GM23248 (cell line): ENCODE results near the gene CUX1. TPM values are rescaled to one million over a fixed set of nuclear protein-coding genes. Genes with fewer than 3 reads are reported as not detected.
"Not testable (repeated sequence)": the region's sequence is repeated elsewhere in the genome, so short reads cannot be mapped to it uniquely, and the experiment has no call there.

Experiments
- DNase-seq: peaks from one replicate; pipeline ENCODE4 v3.0.0-alpha.2; 2015
- H2AFZ ChIP-seq: fragments of 200-600 bp; sonication (generic); 2 replicates; pipeline ENCODE4 v1.6.1; 2016; ENCODE audit warnings: antibody characterized with exemption
- H3F3A ChIP-seq: fragments of 200-600 bp; sonication (generic); 2 replicates; pipeline ENCODE4 v1.6.1; 2016; ENCODE audit warnings: mild to moderate bottlenecking, antibody characterized with exemption, mixed run types; ENCODE audit not compliant: insufficient read depth
- H3K27ac ChIP-seq: fragments of 200-600 bp; sonication (generic); 2 replicates; pipeline ENCODE4 v1.5.1; 2016; ENCODE audit warnings: mild to moderate bottlenecking
- H3K27me3 ChIP-seq: fragments of 200-600 bp; sonication (generic); replicated peaks from 2 replicates; pipeline ENCODE4 v1.6.1; 2016; ENCODE audit warnings: mild to moderate bottlenecking; ENCODE audit not compliant: insufficient read depth
- H3K36me3 ChIP-seq: fragments of 200-600 bp; sonication (generic); 2 replicates; pipeline ENCODE4 v1.6.1; 2016; ENCODE audit warnings: low read depth, mild to moderate bottlenecking
- H3K4me1 ChIP-seq: fragments of 200-600 bp; sonication (generic); 2 replicates; pipeline ENCODE4 v1.6.1; 2016; ENCODE audit warnings: mild to moderate bottlenecking; ENCODE audit not compliant: insufficient read depth
- H3K4me2 ChIP-seq: fragments of 200-600 bp; sonication (generic); one replicate; pipeline ENCODE4 v1.6.1; 2016; ENCODE audit warnings: mild to moderate bottlenecking; ENCODE audit not compliant: unreplicated experiment
- H3K4me3 ChIP-seq: fragments of 200-600 bp; sonication (generic); 2 replicates; pipeline ENCODE4 v1.5.1; 2016; ENCODE audit warnings: mild to moderate bottlenecking
- H3K79me2 ChIP-seq: fragments of 200-600 bp; sonication (generic); 2 replicates; pipeline ENCODE4 v1.6.1; 2016; ENCODE audit warnings: mild to moderate bottlenecking; ENCODE audit not compliant: insufficient read depth
- H3K9ac ChIP-seq: fragments of 200-600 bp; sonication (generic); 2 replicates; pipeline ENCODE4 v1.6.1; 2016; ENCODE audit warnings: mild to moderate bottlenecking
- H3K9me2 ChIP-seq: fragments of 200-600 bp; sonication (generic); 2 replicates; pipeline ENCODE4 v1.6.1; 2016; ENCODE audit warnings: mixed run types, mild to moderate bottlenecking, moderate library complexity; ENCODE audit not compliant: insufficient read depth
- H3K9me3 ChIP-seq: fragments of 200-600 bp; sonication (generic); one replicate; pipeline ENCODE4 v1.6.1; 2017; ENCODE audit warnings: low read depth
- H4K20me1 ChIP-seq: fragments of 200-600 bp; sonication (generic); 2 replicates; pipeline ENCODE4 v1.6.0; 2016; ENCODE audit not compliant: insufficient read depth
- EZH2 ChIP-seq: fragments of 200-600 bp; sonication (generic); IDR thresholded peaks from 2 replicates; pipeline ENCODE4 v1.6.1; 2018; ENCODE audit warnings: antibody characterized with exemption, mild to moderate bottlenecking; ENCODE audit not compliant: insufficient read depth, poor library complexity, severe bottlenecking
- EZH2phosphoT487 ChIP-seq: fragments of 200-600 bp; sonication (generic); IDR thresholded peaks from 2 replicates; pipeline ENCODE4 v1.6.1; 2018; ENCODE audit warnings: antibody characterized with exemption, moderate library complexity, mild to moderate bottlenecking, low read depth; ENCODE audit not compliant: insufficient read depth
- whole genome bisulfite sequencing, 2 experiments: methylation state at CpG; one replicate each; pipeline ENCODE4 v1.1.6; 2015 to 2017; ENCODE audit warnings: low lambda C conversion rate in 2 of 2, low coverage in 1 of 2; ENCODE audit errors: missing lambda C conversion rate in 2 of 2; 5-methylcytosine and 5-hydroxymethylcytosine counted together
- in situ Hi-C: fragments of 300-500 bp; cut with MboI; formaldehyde crosslinking; loops from 2 replicates; pipeline ENCODE4 v1.15.0; 2020
- polyA plus RNA-seq: library from polyadenylated mRNA; unstranded; fragments of >200 nt; fragmentation: Nextera tagmentation; extraction: Ambion mirVana; gene quantifications from 2 replicates; pipeline ENCODE4 v1.2.1, GENCODE V29; 2016
- total RNA-seq: library from RNA; depleted of rRNA; stranded (reverse); fragments of >200 nt; shearing (Covaris generic); gene quantifications from 2 replicates; pipeline ENCODE4 v1.2.3, GENCODE V29; 2014

Gene CUX1
- total and polyA plus RNA-seq, 2 experiments from 2014 or later: 30.2 to 34.9 TPM

GRCh38 chr7:101795461-101795860 lies 22.0 kb upstream of the CUX1 start:
- no peak overlapping the region for H2AFZ ChIP-seq
- H3K27ac ChIP-seq: no peak overlapping the region
- H3K4me1 ChIP-seq: peaks cover 12% of the 10 kb centered on the region
- H3K9me3 ChIP-seq: no peaks in the 10 kb centered on the region
- H3K79me2 ChIP-seq: no peaks in the 10 kb centered on the region
- TF ChIP-seq EZH2phosphoT487 (no peak), EZH2 (no peak)
- H3K36me3 ChIP-seq: no peaks in the 10 kb centered on the region
- peaks cover 32% of the 10 kb centered on the region for H3K27me3 ChIP-seq
- no peak for DNase-seq
- no peaks in the 10 kb centered on the region for H4K20me1 ChIP-seq
- no peak overlapping the region for H3K4me2 ChIP-seq
- 0 out of 2 replicates have a peak, but pooled peaks cover 7% of the 10 kb centered on the region for H3F3A ChIP-seq
- in situ Hi-C loops: no loop called here
- no peaks in the 10 kb centered on the region for H3K9me2 ChIP-seq
- 81 to 82% methylated on average over 5 of the region's 5 CpGs for WGBS, 2 experiments
- H3K9ac ChIP-seq: no peak overlapping the region
- H3K4me3 ChIP-seq: no peak overlapping the region

- H3K79me2 ChIP-seq, in situ Hi-C loops, DNase-seq, H3K36me3 ChIP-seq, H3K9ac ChIP-seq, H4K20me1 ChIP-seq, H3K4me1 ChIP-seq, H3K4me2 ChIP-seq, H3K9me2 ChIP-seq, H3K9me3 ChIP-seq, H2AFZ ChIP-seq, H3F3A ChIP-seq, H3K27ac ChIP-seq, H3K4me3 ChIP-seq: not testable (repeated sequence)
- 49 to 57% methylated on average over 8 to 10 of the region's 10 CpGs for WGBS, 2 experiments
- H3K27me3 ChIP-seq: peaks cover 49% of the 10 kb centered on the region
Measured at GRCh38 chr7:101798173-101798572, 19.3 kb upstream of the CUX1 start.

GRCh38 chr7:101803203-101804087 lies 14.0 kb upstream of the CUX1 start:
- WGBS, 2 experiments: 50 to 51% methylated on average over 11 of the region's 11 CpGs
- H3K9me3 ChIP-seq: no peaks in the 10 kb centered on the region
- TF ChIP-seq EZH2phosphoT487 (no peak), EZH2 (no peak)
- H3F3A ChIP-seq: no peaks in the 10 kb centered on the region
- no peak for DNase-seq
- H3K27ac ChIP-seq: no peak overlapping the region
- H3K36me3 ChIP-seq: no peaks in the 10 kb centered on the region
- no peak overlapping the region for H2AFZ ChIP-seq
- H3K9me2 ChIP-seq: no peaks in the 10 kb centered on the region
- H3K27me3 ChIP-seq: peaks cover 56% of the 10 kb centered on the region
- H3K4me2 ChIP-seq: no peak overlapping the region
- H3K79me2 ChIP-seq: no peaks in the 10 kb centered on the region
- no peak overlapping the region for H3K4me3 ChIP-seq
- H3K4me1 ChIP-seq: no peaks in the 10 kb centered on the region
- H3K9ac ChIP-seq: no peak overlapping the region
- H4K20me1 ChIP-seq: no peaks in the 10 kb centered on the region
- in situ Hi-C loops: no loop called here

GRCh38 chr7:101804088-101804963 lies 13.1 kb upstream of the CUX1 start:
- Histone ChIP-seq H3F3A (no peaks in the 10 kb centered on the region), H3K4me3 (no peak overlapping the region), H3K79me2 (no peaks in the 10 kb centered on the region), H3K4me2 (no peak overlapping the region), H2AFZ (no peak overlapping the region), H3K27me3 (peaks cover 51% of the 10 kb centered on the region), H3K9me3 (no peaks in the 10 kb centered on the region), H3K9me2 (no peaks in the 10 kb centered on the region), H3K27ac (no peak overlapping the region), H4K20me1 (no peaks in the 10 kb centered on the region), H3K4me1 (no peaks in the 10 kb centered on the region), H3K9ac (no peak overlapping the region), H3K36me3 (no peaks in the 10 kb centered on the region)
- in situ Hi-C loops: no loop called here
- no peak for TF ChIP-seq EZH2phosphoT487
- no peak for TF ChIP-seq EZH2
- 6 to 7% methylated on average over 16 of the region's 16 CpGs for WGBS, 2 experiments
- DNase-seq: peak; percentile 42
